Caki2 (cell line): ENCODE results near the gene SEL1L3. TPM values are rescaled to one million over a fixed set of nuclear protein-coding genes. Genes with fewer than 3 reads are reported as not detected.
"Not testable (repeated sequence)": the region's sequence is repeated elsewhere in the genome, so short reads cannot be mapped to it uniquely, and the experiment has no call there.

Experiments used
- DNase-seq: peaks from one replicate; pipeline ENCODE4 v3.0.0-alpha.2; 2015; ENCODE audit warnings: low read depth
- in situ Hi-C: cut with HindIII; loops from 2 replicates; pipeline ENCODE4 v1.10.0; 2016; ENCODE audit warnings: low sequenced_read_pairs, low pct_unique_long_range_greater_than_20kb, mixed read lengths
- total RNA-seq: library from RNA; depleted of rRNA; stranded (reverse); fragments of >200 nt; shearing (Covaris generic); gene quantifications from 2 replicates; pipeline ENCODE4 v1.2.3, GENCODE V29; 2014; ENCODE audit warnings: low replicate concordance

Gene SEL1L3
- total RNA-seq, 1 experiment from 2014 or later: 124 TPM

GRCh38 chr4:25882226-25882625 lies 19.4 kb upstream of the SEL1L3 start:
- in situ Hi-C loops: no loop called here
- DNase-seq: no peak

GRCh38 chr4:25881193-25881592 lies 18.4 kb upstream of the SEL1L3 start:
- DNase-seq: no peak
- in situ Hi-C loops: no loop called here

- no peak for DNase-seq
- in situ Hi-C loops: no loop called here
These were observed 17.3 kb upstream of the SEL1L3 start for GRCh38 chr4:25879991-25880651.

- in situ Hi-C loops: no loop called here
These were observed 16.8 kb upstream of the SEL1L3 start for GRCh38 chr4:25879587-25879986.

GRCh38 chr4:25879091-25879584 lies 16.4 kb upstream of the SEL1L3 start:
- DNase-seq: no peak

More at GRCh38 chr4:25879587-25879986, 16.8 kb upstream of the SEL1L3 start:
- no peak for DNase-seq

GRCh38 chr4:25878676-25879075 lies 15.9 kb upstream of the SEL1L3 start:
- in situ Hi-C loops: no loop called here
- no peak for DNase-seq

More at GRCh38 chr4:25879091-25879584, 16.4 kb upstream of the SEL1L3 start:
- in situ Hi-C loops: no loop called here

GRCh38 chr4:25875281-25875745 lies 12.5 kb upstream of the SEL1L3 start:
- in situ Hi-C loops: no loop called here
- no peak for DNase-seq

- no peak for DNase-seq
- in situ Hi-C loops: no loop called here
These were observed 11.9 kb upstream of the SEL1L3 start for GRCh38 chr4:25874655-25875054.

- in situ Hi-C loops: no loop called here
- DNase-seq: no peak
These were observed 10.9 kb upstream of the SEL1L3 start for GRCh38 chr4:25873632-25874129.

GRCh38 chr4:25872851-25873631 lies 10.3 kb upstream of the SEL1L3 start:
- no peak for DNase-seq

GRCh38 chr4:25870081-25870480 lies 7.3 kb upstream of the SEL1L3 start:
- in situ Hi-C loops: no loop called here
- DNase-seq: no peak

More at GRCh38 chr4:25872851-25873631, 10.3 kb upstream of the SEL1L3 start:
- in situ Hi-C loops: no loop called here

GRCh38 chr4:25867781-25868294 lies 5.0 kb upstream of the SEL1L3 start:
- DNase-seq: no peak
- in situ Hi-C loops: no loop called here

- DNase-seq, in situ Hi-C loops: not testable (repeated sequence)
These were observed 3.6 kb upstream of the SEL1L3 start for GRCh38 chr4:25866401-25866800.

- in situ Hi-C loops: no loop called here
- peak; percentile 91 for DNase-seq
These were observed 2.8 kb upstream of the SEL1L3 start for GRCh38 chr4:25865586-25865985.

GRCh38 chr4:25863831-25864418 lies 1.1 kb upstream of the SEL1L3 start:
- no peak for DNase-seq

GRCh38 chr4:25863347-25863784 lies 578 bp upstream of the SEL1L3 start:
- in situ Hi-C loops: no loop called here
- no peak for DNase-seq

More at GRCh38 chr4:25863831-25864418, 1.1 kb upstream of the SEL1L3 start:
- in situ Hi-C loops: no loop called here

GRCh38 chr4:25861951-25862410 lies 807 bp downstream of the SEL1L3 start:
- DNase-seq: peak; percentile 33

GRCh38 chr4:25861280-25861950 lies 1.4 kb downstream of the SEL1L3 start:
- peak; percentile 38 for DNase-seq
- in situ Hi-C loops: no loop called here

More at GRCh38 chr4:25861951-25862410, 807 bp downstream of the SEL1L3 start:
- in situ Hi-C loops: no loop called here
